GM10248 (cell line): ENCODE data around the gene PLAAT2.

Source experiments
- CTCF ChIA-PET: fragments of 300-600 bp; sonication (Branson Sonifier 250); formaldehyde crosslinking; extraction: SDS; loops from one replicate; lab custom pipeline; 2021; ENCODE audit warnings: antibody characterized with exemption; lab: Yijun Ruan, JAX
- POLR2A ChIA-PET: fragments of 350-650 bp; sonication (Branson Sonifier 250); formaldehyde crosslinking; extraction: SDS; loops from one replicate; lab custom pipeline; 2020; ENCODE audit warnings: antibody characterized with exemption; lab: Yijun Ruan, JAX
- DNase-seq: peaks from one replicate; pipeline ENCODE4 v3.0.0; 2012; ENCODE audit errors: extremely low spot score
- TF ChIP-seq, protein P1 (sequence below): IDR thresholded peaks from 2 replicates; pipeline ENCODE4 v1.5.1; 2012; ENCODE audit warnings: mild to moderate bottlenecking, low read depth; ENCODE audit errors: extremely low read depth, missing control alignments, control extremely low read depth

Gene PLAAT2

GRCh38 chr11:63574856-63575602, 11.8 kb upstream of the PLAAT2 start:
- no peak for DNase-seq
- TF ChIP-seq, protein P1, sequence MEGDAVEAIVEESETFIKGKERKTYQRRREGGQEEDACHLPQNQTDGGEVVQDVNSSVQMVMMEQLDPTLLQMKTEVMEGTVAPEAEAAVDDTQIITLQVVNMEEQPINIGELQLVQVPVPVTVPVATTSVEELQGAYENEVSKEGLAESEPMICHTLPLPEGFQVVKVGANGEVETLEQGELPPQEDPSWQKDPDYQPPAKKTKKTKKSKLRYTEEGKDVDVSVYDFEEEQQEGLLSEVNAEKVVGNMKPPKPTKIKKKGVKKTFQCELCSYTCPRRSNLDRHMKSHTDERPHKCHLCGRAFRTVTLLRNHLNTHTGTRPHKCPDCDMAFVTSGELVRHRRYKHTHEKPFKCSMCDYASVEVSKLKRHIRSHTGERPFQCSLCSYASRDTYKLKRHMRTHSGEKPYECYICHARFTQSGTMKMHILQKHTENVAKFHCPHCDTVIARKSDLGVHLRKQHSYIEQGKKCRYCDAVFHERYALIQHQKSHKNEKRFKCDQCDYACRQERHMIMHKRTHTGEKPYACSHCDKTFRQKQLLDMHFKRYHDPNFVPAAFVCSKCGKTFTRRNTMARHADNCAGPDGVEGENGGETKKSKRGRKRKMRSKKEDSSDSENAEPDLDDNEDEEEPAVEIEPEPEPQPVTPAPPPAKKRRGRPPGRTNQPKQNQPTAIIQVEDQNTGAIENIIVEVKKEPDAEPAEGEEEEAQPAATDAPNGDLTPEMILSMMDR: no peak
- POLR2A ChIA-PET: no interaction called here
- CTCF ChIA-PET: interaction anchor here (0.9 kb wide), 1 partner anchor 9 kb away, joined by 3 read pairs; no protein-coding TSS in a partner anchor

- DNase-seq: peak; percentile 26
- TF ChIP-seq, protein P1: no peak
- ChIA-PET CTCF (interaction anchor here (1.1 kb wide), 2 partner anchors 10 to 13 kb away, joined by 3 to 5 read pairs; no protein-coding TSS in a partner anchor), POLR2A (interaction anchor here (0.7 kb wide), 1 partner anchor 1739 kb away, joined by 5 read pairs; no protein-coding TSS in a partner anchor)
Measured at GRCh38 chr11:63573881-63574855, 11.0 kb upstream of the PLAAT2 start.

DNA sequence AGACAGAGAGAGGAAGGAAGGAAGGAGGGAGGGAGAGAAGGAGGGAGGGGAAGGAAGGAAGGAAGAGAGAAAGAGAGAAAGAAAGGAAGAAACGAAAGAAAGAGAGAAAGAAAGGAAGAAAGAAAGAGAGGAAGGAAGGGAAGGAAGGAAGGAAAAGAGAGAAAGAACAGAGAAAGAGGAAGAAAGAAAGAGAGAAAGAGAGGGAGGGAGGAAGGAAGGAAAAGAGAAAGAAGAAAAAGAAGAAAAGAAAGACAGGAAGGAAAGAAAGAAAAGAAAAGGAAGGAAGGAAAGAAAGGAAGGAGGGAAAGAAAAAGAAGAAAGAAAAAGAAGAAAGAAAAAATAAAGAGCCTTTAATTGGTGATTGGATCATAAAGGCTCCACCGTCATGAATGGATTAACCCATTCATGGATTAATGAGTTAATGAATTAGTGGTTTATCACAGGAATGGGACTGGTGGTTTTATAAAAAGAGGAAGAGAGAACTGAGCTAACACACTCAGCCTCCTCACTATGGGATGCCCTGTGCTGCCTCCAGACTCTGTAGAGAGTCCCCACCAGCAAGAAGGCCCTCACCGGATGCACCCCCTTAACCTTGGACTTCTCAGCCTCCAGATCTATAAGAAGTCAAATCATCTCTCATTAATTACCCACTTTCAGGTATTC, 9.0 kb upstream of the PLAAT2 start:
- no peak for DNase-seq
- ChIA-PET POLR2A (interaction anchor here (0.5 kb wide), 1 partner anchor 106 kb away, joined by 6 read pairs; no protein-coding TSS in a partner anchor), CTCF (interaction anchor here (1.2 kb wide), 1 partner anchor 64 kb away, joined by 4 read pairs; no protein-coding TSS in a partner anchor)
- TF ChIP-seq, protein P1: no peak

DNA sequence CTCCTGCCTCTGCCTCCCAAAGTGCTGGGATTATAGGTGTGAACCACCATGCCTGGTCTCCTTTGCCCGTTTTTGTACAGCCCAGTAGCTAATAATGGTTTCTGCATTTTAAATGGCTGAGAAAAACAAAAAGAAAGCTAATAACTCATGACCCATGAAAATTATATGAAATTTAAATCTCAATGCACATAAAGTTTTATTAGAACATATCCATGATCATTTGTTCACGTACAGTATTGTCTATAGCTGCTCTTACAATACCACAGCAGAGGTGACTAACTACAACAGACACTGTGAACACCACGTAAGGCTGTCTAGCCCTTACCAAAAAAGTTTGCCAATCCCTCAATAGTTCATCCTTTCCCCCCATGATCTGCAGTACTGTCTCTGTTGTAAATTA, 6.4 kb upstream of the PLAAT2 start:
- TF ChIP-seq, protein P1: no peak
- ChIA-PET POLR2A (no interaction called here), CTCF (no interaction called here)
- no peak for DNase-seq

DNA sequence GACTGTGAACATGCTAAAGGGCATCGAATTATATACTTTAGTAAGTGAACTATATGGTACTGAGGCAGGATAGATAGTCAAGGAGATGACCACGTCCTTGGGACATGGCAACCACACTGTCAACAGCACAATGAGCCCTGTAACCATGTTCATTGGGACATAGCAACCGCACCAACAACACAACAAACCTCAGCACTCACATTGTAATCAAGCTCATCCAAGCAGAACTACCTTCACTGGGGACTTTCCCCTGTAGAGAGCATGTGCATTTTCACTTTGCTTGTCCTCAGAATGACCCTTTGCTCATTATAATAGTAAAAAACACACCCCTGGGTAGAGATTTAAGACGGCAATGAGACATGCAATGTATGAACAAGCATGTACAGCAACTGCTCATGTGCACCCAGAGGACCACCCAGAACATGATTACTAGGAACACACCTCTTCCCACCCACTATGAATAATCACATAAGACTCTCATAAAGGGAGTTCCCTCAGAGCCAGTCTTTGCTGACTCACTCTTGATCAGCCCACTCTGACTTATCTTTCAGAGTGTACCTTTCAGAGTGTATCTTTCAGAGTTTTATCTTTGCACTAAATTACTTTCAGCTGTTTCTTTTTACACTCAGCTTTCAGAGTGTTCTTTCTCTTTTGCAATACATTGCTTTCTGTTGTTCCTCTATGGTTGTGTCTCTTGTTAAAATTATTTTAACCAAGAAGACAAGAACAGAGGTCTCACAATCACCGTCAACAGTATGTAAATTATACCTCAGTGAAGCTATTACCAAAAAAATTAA, 4.1 kb upstream of the PLAAT2 start:
- TF ChIP-seq, protein P1: no peak
- ChIA-PET POLR2A (no interaction called here), CTCF (interaction anchor here (1.2 to 2.0 kb wide), 5 partner anchors 13 to 88 kb away, joined by 3 to 7 read pairs (median 3); no protein-coding TSS in a partner anchor)
- peak; percentile 64 for DNase-seq
